Effector memory CD8-positive, alpha-beta T cell (primary cell): Measurements from ENCODE around the gene SORT1.
A peak's percentile ranks its signal among the peaks of the same experiment; 100 is the strongest.
"Not testable (repeated sequence)": the region's sequence is repeated elsewhere in the genome, so short reads cannot be mapped to it uniquely, and the experiment has no call there.

Experiments used
- ATAC-seq: fragments of 150-1000 bp; cut with Tn5 transposase; replicated peaks from 2 replicates; pipeline ENCODE4 v1.10.0; 2021; ENCODE audit warnings: mild to moderate bottlenecking, moderate library complexity
- DNase-seq, 3 experiments: peaks; one replicate each; pipeline ENCODE4 v3.0.0; 2021
- H3K27ac Mint-ChIP-seq, 2 donors: one replicate each; pipeline ENCODE4 v1.8.0; 2022; ENCODE audit warnings: mild to moderate bottlenecking in 2 of 2, mixed read lengths in 2 of 2, moderate library complexity in 2 of 2
- H3K27me3 Mint-ChIP-seq, 2 donors: one replicate each; pipeline ENCODE4 v1.8.0; 2022; ENCODE audit warnings: mixed read lengths in 2 of 2
- H3K36me3 Mint-ChIP-seq: one replicate; pipeline ENCODE4 v1.8.0; 2022; ENCODE audit warnings: mild to moderate bottlenecking, moderate library complexity, mixed read lengths; ENCODE audit not compliant: insufficient read depth
- H3K4me1 Mint-ChIP-seq, 2 donors: one replicate each; pipeline ENCODE4 v1.8.0; 2022; ENCODE audit warnings: low read depth in 2 of 2, mixed read lengths in 2 of 2
- H3K4me3 Mint-ChIP-seq, 2 donors: one replicate each; pipeline ENCODE4 v1.8.0; 2022; ENCODE audit warnings: mild to moderate bottlenecking in 2 of 2, mixed read lengths in 2 of 2, moderate library complexity in 2 of 2
- H3K9me3 Mint-ChIP-seq, 2 donors: one replicate each; pipeline ENCODE4 v1.8.0; 2022; ENCODE audit warnings: mixed read lengths in 2 of 2

Gene SORT1

DNA sequence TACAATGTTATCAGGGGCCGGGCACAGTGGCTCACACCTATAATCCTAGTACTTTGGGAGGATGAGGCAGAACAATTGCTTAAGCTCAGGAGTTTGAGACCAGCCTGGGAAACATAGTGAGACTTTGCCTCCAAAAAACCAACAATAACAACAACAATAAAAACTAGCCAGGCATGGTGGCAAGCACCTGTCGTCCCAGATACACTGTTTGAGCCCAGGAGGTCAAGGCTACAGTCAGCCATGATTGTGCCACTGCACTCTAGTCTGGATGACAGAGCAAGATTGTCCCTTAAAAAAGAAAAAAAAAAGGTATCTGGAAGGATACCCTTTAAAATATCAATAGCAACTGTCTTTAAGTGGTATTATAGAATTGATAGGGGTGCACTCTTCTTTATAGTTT lies 16.1 kb downstream of the SORT1 start:
- Mint-ChIP-seq H3K4me1 (no peaks in the 10 kb centered on the region), H3K9me3 (no peaks in the 10 kb centered on the region), H3K4me3 (no peak overlapping the region), H3K27ac (no peak overlapping the region), H3K27me3 (no peaks in the 10 kb centered on the region), H3K36me3 (no peaks in the 10 kb centered on the region)
- DNase-seq (no peak), ATAC-seq (no peak)

DNA sequence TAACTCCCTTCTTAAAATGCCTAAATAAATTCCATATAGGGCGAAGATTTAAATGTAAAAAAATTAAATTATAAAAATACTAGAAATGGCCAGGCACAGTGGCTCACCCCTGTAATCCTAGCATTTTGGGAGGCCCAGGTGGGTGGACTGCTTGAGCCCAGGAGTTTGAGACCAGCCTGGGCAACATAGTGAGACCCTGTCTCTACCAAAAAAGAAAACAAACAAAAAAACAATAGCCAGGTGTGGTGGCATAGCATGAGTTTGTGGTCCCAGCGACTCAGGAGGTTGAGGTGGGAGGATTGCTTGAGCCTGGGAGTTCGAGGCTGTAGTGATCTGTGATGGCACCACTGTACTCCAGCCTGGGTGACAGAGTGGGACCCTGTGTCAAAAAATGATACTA lies 17.8 kb downstream of the SORT1 start:
- Mint-ChIP-seq H3K27ac (no peak overlapping the region), H3K27me3 (peaks cover 0 to 11% of the 10 kb centered on the region in 2 donors), H3K4me3 (no peak overlapping the region), H3K4me1 (no peaks in the 10 kb centered on the region), H3K36me3 (no peaks in the 10 kb centered on the region), H3K9me3 (no peaks in the 10 kb centered on the region)
- ATAC-seq (no peak), DNase-seq (no peak)

DNA sequence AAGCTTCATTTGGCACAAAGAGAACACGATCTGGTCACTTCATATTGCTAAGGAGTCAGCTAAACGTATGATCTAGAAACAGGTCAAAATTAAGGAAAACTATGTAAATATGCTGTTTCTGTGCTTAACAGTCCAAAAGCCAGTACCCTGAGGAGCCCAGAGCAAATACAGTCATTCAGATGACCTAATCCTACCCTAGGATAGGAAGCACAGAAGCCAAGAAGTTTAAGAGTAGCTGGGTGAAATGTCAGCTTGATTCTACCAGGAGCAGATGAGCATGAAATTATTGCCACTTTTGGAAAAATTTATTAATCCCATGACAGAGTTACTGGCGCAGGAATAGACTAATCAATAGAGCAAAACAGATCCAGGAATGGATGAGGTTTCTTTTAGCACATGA lies 18.3 kb downstream of the SORT1 start:
- H3K27ac Mint-ChIP-seq: no peak overlapping the region
- H3K36me3 Mint-ChIP-seq: no peaks in the 10 kb centered on the region
- H3K4me1 Mint-ChIP-seq: no peaks in the 10 kb centered on the region
- no peak overlapping the region for H3K4me3 Mint-ChIP-seq
- DNase-seq (no peak), ATAC-seq (no peak)
- H3K27me3 Mint-ChIP-seq: peaks cover 0 to 15% of the 10 kb centered on the region in 2 donors
- H3K9me3 Mint-ChIP-seq: no peaks in the 10 kb centered on the region

DNA sequence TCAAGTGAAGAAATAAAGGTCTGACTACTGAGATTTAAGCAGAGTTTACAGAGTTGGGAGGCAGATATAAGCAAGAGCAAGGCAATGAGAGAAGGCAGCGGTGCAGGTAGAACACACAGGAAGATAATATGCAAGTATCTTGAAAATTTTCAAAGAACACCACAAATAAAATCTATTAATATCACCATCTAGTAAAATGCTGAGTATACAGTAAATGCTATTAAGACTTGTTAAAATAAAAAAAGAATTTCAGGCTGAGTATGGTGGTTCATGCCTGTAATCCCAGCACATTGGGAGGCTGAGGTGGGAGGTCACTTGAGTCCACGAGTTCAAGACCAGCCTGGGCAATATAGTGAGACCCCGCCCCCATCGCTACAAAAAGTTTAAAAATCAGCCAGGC lies 20.0 kb downstream of the SORT1 start:
- Mint-ChIP-seq H3K4me1 (peaks cover 0 to 2% of the 10 kb centered on the region in 2 donors), H3K4me3 (no peak overlapping the region), H3K27ac (no peak overlapping the region), H3K36me3 (no peaks in the 10 kb centered on the region), H3K9me3 (no peaks in the 10 kb centered on the region), H3K27me3 (peaks cover 0 to 24% of the 10 kb centered on the region in 2 donors)
- ATAC-seq: no peak
- DNase-seq: no peak

DNA sequence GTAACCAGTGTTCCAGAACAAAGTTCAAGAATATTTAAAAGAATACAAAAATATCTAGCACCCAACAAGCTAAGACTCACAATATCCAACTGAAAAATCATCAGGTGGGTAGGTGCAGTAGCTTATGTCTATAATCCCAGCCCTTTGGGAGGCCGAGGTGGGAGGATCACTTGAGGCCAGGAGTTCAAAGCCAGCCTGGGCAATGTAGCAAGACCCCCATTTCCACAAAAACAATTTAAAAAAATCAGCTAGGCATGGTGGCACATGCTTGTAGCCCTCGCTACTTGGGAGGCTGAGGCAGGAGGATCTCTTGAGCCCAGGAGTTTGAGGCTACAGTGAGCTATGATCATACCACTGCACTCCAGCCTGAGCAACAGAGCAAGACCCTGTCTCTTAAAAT lies 24.0 kb downstream of the SORT1 start:
- not testable (repeated sequence) for H3K36me3 Mint-ChIP-seq, H3K9me3 Mint-ChIP-seq, H3K4me3 Mint-ChIP-seq, DNase-seq, H3K4me1 Mint-ChIP-seq, H3K27ac Mint-ChIP-seq, ATAC-seq
- H3K27me3 Mint-ChIP-seq: peaks cover 10 to 45% of the 10 kb centered on the region in 2 donors

DNA sequence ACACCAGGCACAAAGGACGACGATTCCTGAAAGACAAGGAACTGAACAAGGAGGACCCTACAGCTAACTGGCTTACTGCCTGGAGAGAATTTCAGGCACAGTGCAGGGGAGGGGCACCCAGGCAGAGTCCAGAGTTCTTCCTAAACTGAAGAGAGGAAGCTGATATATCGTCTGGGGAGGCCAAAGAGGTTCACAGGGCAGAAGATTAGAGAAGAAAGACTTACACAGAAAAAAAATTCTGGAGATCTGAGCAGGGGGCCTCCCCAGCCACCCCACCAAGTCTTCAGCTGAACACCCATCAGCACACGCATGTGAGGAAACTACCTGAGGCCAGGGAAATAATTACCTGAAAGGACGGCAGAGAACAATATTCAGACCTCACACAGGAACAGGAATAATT lies 24.6 kb downstream of the SORT1 start:
- Mint-ChIP-seq H3K4me1 (peaks cover 0 to 8% of the 10 kb centered on the region in 2 donors), H3K27ac (no peak overlapping the region), H3K4me3 (peak overlapping the region in 1 of 2 donors; percentile 15), H3K9me3 (no peaks in the 10 kb centered on the region), H3K36me3 (no peaks in the 10 kb centered on the region), H3K27me3 (peaks cover 10 to 45% of the 10 kb centered on the region in 2 donors)
- ATAC-seq: no peak
- no peak for DNase-seq

DNA sequence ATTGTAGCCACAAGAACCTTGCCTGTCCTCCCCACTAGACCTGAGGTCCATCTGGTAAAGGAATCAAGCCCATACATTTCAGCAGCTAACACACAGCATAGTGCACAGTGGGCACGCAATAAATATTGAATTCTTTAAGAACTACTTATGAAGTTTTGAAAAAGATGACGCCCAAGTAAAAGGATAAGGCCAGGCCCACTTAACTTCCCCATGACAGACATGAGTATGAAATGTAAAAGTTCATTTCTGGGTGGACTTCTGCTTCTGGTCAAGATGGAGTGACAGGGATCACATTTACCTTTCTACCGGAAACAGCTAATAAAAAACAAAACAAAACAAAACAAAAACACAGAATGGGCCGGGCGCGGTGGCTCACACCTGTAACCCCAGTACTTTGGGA lies 25.4 kb downstream of the SORT1 start:
- DNase-seq (no peak), ATAC-seq (no peak)
- Mint-ChIP-seq H3K4me1 (peaks cover 0 to 8% of the 10 kb centered on the region in 2 donors), H3K27me3 (peaks cover 17 to 54% of the 10 kb centered on the region in 2 donors), H3K9me3 (no peaks in the 10 kb centered on the region), H3K36me3 (no peaks in the 10 kb centered on the region), H3K27ac (no peak overlapping the region), H3K4me3 (no peak overlapping the region)

DNA sequence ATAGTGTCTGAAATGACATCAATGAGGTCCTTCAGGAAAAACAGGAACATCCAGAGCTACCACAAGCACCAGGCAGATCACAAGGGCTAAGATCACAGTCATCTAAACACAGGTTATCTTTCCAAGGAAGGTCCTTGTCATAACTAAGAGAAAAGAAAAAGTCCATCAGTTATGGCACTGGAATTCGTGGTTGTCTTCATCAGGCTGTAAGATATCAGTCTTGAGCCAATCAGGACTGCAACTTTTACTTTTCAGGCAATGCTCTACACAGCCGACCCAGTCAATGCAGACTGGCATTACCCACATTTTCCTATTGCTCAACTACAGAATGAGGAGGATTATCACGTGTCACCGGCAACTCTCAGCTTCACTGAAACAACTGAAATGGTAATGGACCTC lies 26.4 kb downstream of the SORT1 start:
- Mint-ChIP-seq H3K36me3 (no peaks in the 10 kb centered on the region), H3K27me3 (peaks cover 27 to 63% of the 10 kb centered on the region in 2 donors), H3K27ac (no peak overlapping the region), H3K4me3 (no peak overlapping the region), H3K4me1 (peaks cover 0 to 8% of the 10 kb centered on the region in 2 donors), H3K9me3 (no peaks in the 10 kb centered on the region)
- no peak for ATAC-seq
- no peak for DNase-seq

DNA sequence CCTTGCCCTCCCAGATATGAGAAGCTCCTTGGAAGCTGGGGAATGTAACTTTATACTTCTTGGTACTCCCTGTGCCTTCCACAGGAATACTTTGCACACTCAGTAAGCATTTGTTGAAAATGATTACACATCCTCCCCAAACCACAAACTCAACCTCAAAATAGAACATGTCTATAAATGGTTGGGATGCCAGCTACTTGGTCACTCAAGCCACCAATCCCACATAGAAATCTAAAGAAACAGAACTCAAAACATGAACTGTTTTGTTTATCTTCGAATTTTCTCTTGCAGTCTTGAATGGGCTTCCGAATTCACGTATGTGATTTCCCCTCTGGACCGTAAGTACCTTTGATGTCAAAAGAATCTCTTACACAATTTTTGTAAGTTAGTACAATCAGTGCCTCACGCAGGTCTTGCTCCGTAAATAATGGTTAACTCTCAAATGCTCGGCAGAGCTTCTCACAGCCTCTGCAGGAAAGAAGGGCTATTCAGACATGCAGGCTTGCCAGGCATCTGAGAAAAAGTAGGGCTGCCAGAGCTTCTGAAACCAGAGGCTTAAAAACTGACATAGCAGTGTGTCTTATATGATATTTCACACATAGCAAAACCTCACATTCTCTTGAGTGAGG lies 26.9 kb downstream of the SORT1 start:
- DNase-seq (no peak), ATAC-seq (no peak)
- H3K4me3 Mint-ChIP-seq: no peak overlapping the region
- H3K27ac Mint-ChIP-seq: no peak overlapping the region
- peaks cover 29 to 66% of the 10 kb centered on the region in 2 donors for H3K27me3 Mint-ChIP-seq
- H3K36me3 Mint-ChIP-seq: no peaks in the 10 kb centered on the region
- peaks cover 0 to 8% of the 10 kb centered on the region in 2 donors for H3K4me1 Mint-ChIP-seq
- H3K9me3 Mint-ChIP-seq: no peaks in the 10 kb centered on the region

DNA sequence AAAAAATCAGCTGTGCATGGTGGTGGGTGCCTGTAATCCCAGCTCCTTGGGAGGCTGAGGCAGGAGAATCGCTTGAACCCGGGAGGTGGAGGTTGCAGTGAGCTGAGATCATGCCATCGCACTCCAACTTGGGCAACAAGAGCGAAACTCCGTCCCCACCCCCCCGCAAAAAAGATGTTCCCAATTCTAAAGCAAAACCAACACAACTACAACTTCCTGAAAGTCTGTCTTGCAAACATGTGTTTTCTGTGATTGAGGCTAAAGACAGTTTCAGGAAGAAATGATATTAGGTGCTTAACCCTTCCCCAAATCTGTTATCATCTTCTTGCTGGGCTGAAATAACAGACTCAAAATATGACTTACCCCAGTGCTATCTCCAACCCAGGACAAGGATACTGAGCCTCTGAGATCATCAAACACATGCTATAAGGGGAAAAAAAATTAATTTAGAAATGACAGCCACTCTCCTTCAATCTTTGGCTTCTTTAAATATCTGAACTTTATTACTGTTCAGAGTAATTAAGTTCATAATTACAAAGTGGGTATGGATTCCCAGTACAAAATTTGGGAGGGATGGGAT lies 28.5 kb downstream of the SORT1 start:
- no peaks in the 10 kb centered on the region for H3K9me3 Mint-ChIP-seq
- no peak for ATAC-seq

DNA sequence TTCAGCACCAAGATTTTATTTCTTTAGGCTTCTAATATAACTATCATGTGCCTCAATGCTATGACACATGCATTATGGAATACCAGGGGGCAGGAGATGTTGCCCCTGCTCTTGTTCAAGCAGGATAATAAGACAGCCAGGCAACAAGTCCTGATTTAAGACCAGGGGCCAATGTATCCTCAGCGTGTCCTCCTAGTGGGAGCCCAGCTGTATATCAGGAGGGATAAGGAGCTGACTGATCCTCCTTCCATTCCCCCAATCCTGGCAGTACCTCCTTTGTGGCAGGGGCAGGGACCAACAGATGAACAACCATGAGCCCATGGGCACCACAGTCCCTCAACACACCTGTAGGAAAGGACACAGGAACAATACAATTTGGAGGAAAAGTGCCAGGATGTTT lies 29.3 kb downstream of the SORT1 start:
- Mint-ChIP-seq H3K9me3 (no peaks in the 10 kb centered on the region), H3K27me3 (peaks cover 40 to 73% of the 10 kb centered on the region in 2 donors), H3K4me3 (no peak overlapping the region), H3K4me1 (peaks cover 0 to 8% of the 10 kb centered on the region in 2 donors), H3K27ac (no peak overlapping the region), H3K36me3 (no peaks in the 10 kb centered on the region)
- no peak for DNase-seq
- no peak for ATAC-seq

More for the DNA sequence above, 28.5 kb downstream of the SORT1 start:
- Mint-ChIP-seq H3K36me3 (no peaks in the 10 kb centered on the region), H3K4me3 (no peak overlapping the region), H3K27ac (no peak overlapping the region), H3K27me3 (peaks cover 33 to 67% of the 10 kb centered on the region in 2 donors), H3K4me1 (peaks cover 0 to 8% of the 10 kb centered on the region in 2 donors)
- no peak for DNase-seq

DNA sequence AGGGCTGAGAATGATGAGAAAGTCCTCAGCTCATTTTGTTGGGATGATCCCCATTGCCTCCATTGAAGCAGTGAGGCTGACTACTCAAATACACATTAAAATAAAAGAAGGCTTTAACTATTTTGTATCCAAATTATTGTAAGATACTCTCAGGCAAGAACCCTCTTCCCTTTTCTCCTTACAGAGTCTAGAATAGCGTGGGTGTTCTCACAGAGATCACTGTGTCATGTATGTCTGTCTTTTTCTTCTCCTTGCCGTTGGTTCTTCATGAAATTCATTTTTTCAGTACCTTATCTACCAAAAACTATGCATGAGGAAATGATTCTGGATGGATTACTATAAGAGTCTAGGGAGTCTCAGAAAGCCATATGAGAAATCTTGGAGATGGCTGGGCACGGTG lies 30.1 kb downstream of the SORT1 start:
- Mint-ChIP-seq H3K4me1 (peaks cover 0 to 6% of the 10 kb centered on the region in 2 donors), H3K27me3 (peaks cover 43 to 66% of the 10 kb centered on the region in 2 donors), H3K36me3 (no peaks in the 10 kb centered on the region), H3K9me3 (no peaks in the 10 kb centered on the region), H3K27ac (no peak overlapping the region), H3K4me3 (no peak overlapping the region)
- ATAC-seq: no peak
- DNase-seq: no peak

DNA sequence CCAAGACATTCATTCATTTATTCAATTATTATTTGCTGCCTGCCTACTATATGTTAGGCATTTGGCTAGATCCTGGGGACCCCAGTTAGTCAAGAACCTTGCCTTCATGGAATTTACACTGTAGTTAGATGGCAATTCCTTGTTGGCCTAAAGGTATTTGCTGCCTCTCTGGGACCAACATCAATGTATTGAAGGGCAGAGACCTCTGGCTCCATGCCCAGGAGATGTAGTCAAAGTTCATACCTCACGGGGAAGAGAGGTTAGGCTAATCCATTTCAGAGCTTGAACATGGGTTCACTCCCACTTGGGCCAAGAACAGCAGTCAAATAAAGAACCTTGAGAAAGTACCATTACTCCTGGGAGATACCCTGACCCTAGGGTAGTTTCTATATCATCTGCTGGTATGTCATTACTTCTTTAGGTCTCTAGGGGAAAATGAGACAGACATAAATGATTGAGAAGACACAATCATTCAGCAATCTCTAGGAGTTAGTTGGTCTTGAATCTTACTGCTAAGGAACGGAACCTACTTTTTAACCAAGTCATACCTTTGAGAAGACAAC lies 32.0 kb downstream of the SORT1 start:
- Mint-ChIP-seq H3K9me3 (no peaks in the 10 kb centered on the region), H3K27ac (no peak overlapping the region), H3K27me3 (peaks cover 43 to 57% of the 10 kb centered on the region in 2 donors), H3K36me3 (no peaks in the 10 kb centered on the region), H3K4me1 (peaks cover 0 to 2% of the 10 kb centered on the region in 2 donors), H3K4me3 (no peak overlapping the region)
- DNase-seq (no peak), ATAC-seq (no peak)

DNA sequence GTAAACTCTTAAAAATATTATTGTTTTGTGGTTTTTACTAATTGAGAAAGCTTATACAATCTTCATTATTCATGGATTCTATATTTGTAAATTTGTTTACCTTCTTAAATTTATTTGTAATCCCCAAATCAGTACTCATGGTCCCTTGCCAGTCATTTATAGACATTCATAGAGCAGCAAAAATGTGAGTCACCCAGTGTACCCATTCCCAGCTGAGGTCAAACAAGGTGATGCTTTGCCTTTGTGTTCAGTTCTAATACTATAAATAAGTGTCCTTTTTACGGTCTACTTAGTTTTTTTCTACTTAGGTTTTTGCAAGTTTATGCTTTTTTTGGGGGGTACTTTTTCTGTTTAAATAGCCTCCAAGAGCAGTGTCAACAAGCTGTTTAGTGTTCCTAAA lies 36.1 kb downstream of the SORT1 start:
- no peak for ATAC-seq

More for the DNA sequence above, 36.1 kb downstream of the SORT1 start:
- Mint-ChIP-seq H3K4me3 (no peak overlapping the region), H3K27me3 (peaks cover 19 to 31% of the 10 kb centered on the region in 2 donors), H3K4me1 (no peaks in the 10 kb centered on the region), H3K27ac (no peak overlapping the region), H3K9me3 (no peaks in the 10 kb centered on the region), H3K36me3 (no peaks in the 10 kb centered on the region)
- DNase-seq: no peak
